ENCODE data around the gene OCIAD2. TPM values are rescaled to one million over a fixed set of nuclear protein-coding genes. Genes with fewer than 3 reads are reported as not detected.

The OCIAD2 gene
- total and polyA plus RNA-seq, 2 of the 8 experiments (the other 6 are each of a cell fraction or from before 2014, with no cell fraction given) = 105 to 122 TPM

DNA sequence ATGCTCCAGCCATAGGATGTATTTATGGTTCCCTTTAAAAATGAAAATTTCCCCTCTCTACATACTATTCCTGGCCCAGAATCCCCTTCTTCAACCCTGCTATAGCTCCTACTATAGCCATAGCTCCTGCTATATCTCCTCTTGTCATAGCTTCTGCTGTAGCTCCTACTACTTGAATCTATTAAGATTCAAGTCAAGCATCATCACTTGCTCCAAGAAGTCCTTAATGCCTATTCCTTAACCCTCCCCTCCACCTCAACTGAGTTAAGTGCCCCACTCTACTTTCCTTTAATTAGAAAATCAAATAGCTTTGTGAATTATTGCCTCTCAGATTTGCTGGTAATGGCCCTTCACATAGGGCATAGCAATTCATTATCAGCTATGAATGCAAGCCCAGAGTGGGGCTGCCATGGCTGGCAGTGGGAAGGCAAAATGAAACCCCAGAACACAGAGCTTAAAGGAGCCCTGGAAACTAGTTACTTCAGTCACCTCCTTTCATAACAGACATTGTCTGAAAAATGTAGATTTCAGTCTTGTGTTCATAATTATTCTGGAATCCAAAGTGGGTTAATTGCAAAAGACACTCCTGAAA is 15.4 kb downstream of the OCIAD2 start:
- H3K4me2 ChIP-seq (ENCODE audit: insufficient read depth in 1 of 2, low read depth in 2 of 2, low read length in 2 of 2) = no peak overlapping the region
- H4K8ac ChIP-seq (ENCODE audit: extremely low read depth, insufficient read depth, low read length) = no peak overlapping the region
- H3K18ac ChIP-seq (ENCODE audit: extremely low read depth, low read length) = no peak overlapping the region
- no peak overlapping the region for H2BK12ac ChIP-seq (ENCODE audit: low read depth, low read length)
- no peak overlapping the region for H4K5ac ChIP-seq (ENCODE audit: insufficient read length, low read depth, low read length)
- no peaks in the 10 kb centered on the region for H3K9me3 ChIP-seq (ENCODE audit: insufficient read depth in 2 of 2, low read depth in 1 of 2, low read length in 1 of 2)
- H3K27me3 ChIP-seq (replicated peaks in 1 of 4; ENCODE audit: control insufficient read depth in 3 of 4, extremely low read depth in 1 of 4, insufficient read depth in 3 of 4, low read length in 3 of 4) = no peaks in the 10 kb centered on the region
- H2AK5ac ChIP-seq (ENCODE audit: low read depth, low read length) = no peak overlapping the region
- H4K20me1 ChIP-seq (replicated peaks in 1 of 2; ENCODE audit: control insufficient read depth in 1 of 2, insufficient read depth in 2 of 2, low read length in 2 of 2) = no peaks in the 10 kb centered on the region
- no peak overlapping the region for H3K9ac ChIP-seq (replicated peaks in 1 of 4; ENCODE audit: extremely low read depth in 1 of 4, low read depth in 3 of 4, low read length in 3 of 4)
- no peak overlapping the region for H2BK5ac ChIP-seq (ENCODE audit: low read depth, low read length)
- no peaks in the 10 kb centered on the region for H3K4me1 ChIP-seq (replicated peaks in 1 of 4; ENCODE audit: control insufficient read depth in 3 of 4, insufficient read depth in 4 of 4, low read length in 3 of 4)
- no peak overlapping the region for H4K91ac ChIP-seq (replicated peaks; ENCODE audit: insufficient read length, low read length)
- H3K79me2 ChIP-seq (ENCODE audit: control insufficient read depth in 1 of 2, insufficient read depth in 2 of 2, low read length in 2 of 2) = no peaks in the 10 kb centered on the region
- H2BK120ac ChIP-seq (replicated peaks; ENCODE audit: low read depth, low read length) = no peak overlapping the region
- CTCF ChIA-PET (ENCODE audit: partially characterized antibody) = interaction anchor here (0.7 to 2.0 kb wide), 4 partner anchors 13 to 312 kb away, joined by 3 to 8 read pairs (median 4); no protein-coding TSS in a partner anchor
- peaks cover 0 to 20% (median 7%) of the 10 kb centered on the region in 4 experiments; a peak in 6 of 8 replicates for H3K36me3 ChIP-seq (ENCODE audit: control insufficient read depth in 2 of 4, insufficient read depth in 4 of 4, low read length in 3 of 4)
- H3K23me2 ChIP-seq (ENCODE audit: low read depth, low read length) = no peaks in the 10 kb centered on the region
- no peak overlapping the region for H3K4me3 ChIP-seq (ENCODE audit: extremely low read depth in 1 of 4, insufficient read depth in 2 of 4, low read depth in 3 of 4, low read length in 4 of 4)
- no peak overlapping the region for H3K56ac ChIP-seq (replicated peaks; ENCODE audit: insufficient read length, low read depth, low read length)
- TF ChIP-seq CHD1 (IDR thresholded peaks at IDR 0.05; ENCODE audit: low read depth, low read length) (no peak), EZH2 (IDR thresholded peaks at IDR 0.05; ENCODE audit: low read depth, low read length, severe bottlenecking) (no peak), RNF2 (IDR thresholded peaks at IDR 0.05; ENCODE audit: borderline replicate concordance, low read depth, low read length, missing control alignments, poor library complexity, severe bottlenecking) (no peak), TBP (IDR thresholded peaks at IDR 0.05; ENCODE audit: low read depth, low read length) (no peak), CREB1 (IDR thresholded peaks at IDR 0.05) (no peak), GABPA (IDR thresholded peaks at IDR 0.05; ENCODE audit: borderline replicate concordance, insufficient read depth, low read length) (no peak), NANOG (IDR thresholded peaks at IDR 0.05; ENCODE audit: insufficient read depth, low read depth, low read length, poor library complexity, severe bottlenecking) (no peak), CBX5 (IDR thresholded peaks at IDR 0.05; ENCODE audit: low read depth, low read length) (no peak)
- TF ChIP-seq, protein P1, sequence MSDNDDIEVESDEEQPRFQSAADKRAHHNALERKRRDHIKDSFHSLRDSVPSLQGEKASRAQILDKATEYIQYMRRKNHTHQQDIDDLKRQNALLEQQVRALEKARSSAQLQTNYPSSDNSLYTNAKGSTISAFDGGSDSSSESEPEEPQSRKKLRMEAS (IDR thresholded peaks at IDR 0.05) = no peak
- FAIRE-seq (no peak), DNase-seq (ENCODE audit: low read depth in 1 of 2, low spot score in 2 of 2) (no peak)
- no peak overlapping the region for H2BK20ac ChIP-seq (ENCODE audit: low read length)
- POLR2A ChIA-PET (ENCODE audit: partially characterized antibody) = interaction anchor here (0.5 to 2.0 kb wide), 4 partner anchors 10 to 315 kb away, joined by 3 to 9 read pairs (median 4); no protein-coding TSS in a partner anchor
- H3K23ac ChIP-seq (ENCODE audit: insufficient read length) = no peak overlapping the region
- no peak overlapping the region for H2BK15ac ChIP-seq (ENCODE audit: low read length)
- H3K4ac ChIP-seq (replicated peaks; ENCODE audit: insufficient read length, low read depth, low read length) = no peak overlapping the region
- H2AFZ ChIP-seq (ENCODE audit: low read length) = no peak overlapping the region
- no peak overlapping the region for H3K27ac ChIP-seq (ENCODE audit: low read depth, low read length)
- H3K14ac ChIP-seq (ENCODE audit: insufficient read length) = no peak overlapping the region
- no peaks in the 10 kb centered on the region for H3K79me1 ChIP-seq (ENCODE audit: low read depth, low read length)
